H1 (cell line): ENCODE results near the gene TRIM58. TPM values are rescaled to one million over a fixed set of nuclear protein-coding genes. Genes with fewer than 3 reads are reported as not detected.

ENCODE experiments used
- CTCF ChIA-PET: fragments of 300-600 bp; sonication (Branson Sonifier 250); formaldehyde crosslinking; loops from one replicate; lab custom pipeline; 2021; ENCODE audit not compliant: partially characterized antibody; lab: Charles Lee
- POLR2A ChIA-PET: fragments of 300-600 bp; sonication (Branson Sonifier 250); formaldehyde crosslinking; loops from one replicate; lab custom pipeline; 2021; ENCODE audit warnings: inconsistent platforms; ENCODE audit not compliant: partially characterized antibody; lab: Charles Lee
- DNase-seq, 2 experiments: peaks; one replicate each; pipeline versions ENCODE4 v3.0.0 to v3.0.0-alpha.2; 2010 to 2022; ENCODE audit warnings: low spot score in 2 of 2, low read depth in 1 of 2, mixed read lengths in 1 of 2
- FAIRE-seq: peaks from 2 replicates; lab custom pipeline; 2011; peaks lifted over from hg19 to GRCh38; lab: Jason Lieb, UNC
- H2AFZ ChIP-seq: 2 replicates; pipeline ENCODE4 v1.8.1; 2012; ENCODE audit warnings: low read length, inconsistent platforms
- H2AK5ac ChIP-seq: 2 replicates; pipeline ENCODE4 v1.6.1; 2013; ENCODE audit warnings: low read depth, low read length
- H2BK120ac ChIP-seq: replicated peaks from 2 replicates; pipeline ENCODE3; 2013; ENCODE audit warnings: low read depth, low read length, inconsistent platforms
- H2BK12ac ChIP-seq: 2 replicates; pipeline ENCODE4 v1.6.1; 2013; ENCODE audit warnings: low read depth, low read length
- H2BK15ac ChIP-seq: 2 replicates; pipeline ENCODE4 v1.6.1; 2013; ENCODE audit warnings: low read length
- H2BK20ac ChIP-seq: 2 replicates; pipeline ENCODE4 v1.6.1; 2013; ENCODE audit warnings: low read length
- H2BK5ac ChIP-seq: 2 replicates; pipeline ENCODE4 v1.6.1; 2013; ENCODE audit warnings: low read depth, low read length
- H3K14ac ChIP-seq: 2 replicates; pipeline ENCODE4 v1.6.1; 2013; ENCODE audit warnings: inconsistent platforms; ENCODE audit not compliant: insufficient read length
- H3K18ac ChIP-seq: 2 replicates; pipeline ENCODE4 v1.6.1; 2013; ENCODE audit warnings: low read length; ENCODE audit errors: extremely low read depth
- H3K23ac ChIP-seq: 2 replicates; pipeline ENCODE4 v1.6.1; 2013; ENCODE audit warnings: inconsistent platforms; ENCODE audit not compliant: insufficient read length
- H3K23me2 ChIP-seq: 2 replicates; pipeline ENCODE4 v1.6.1; 2013; ENCODE audit warnings: low read depth, low read length
- H3K27ac ChIP-seq: 2 replicates; pipeline ENCODE4 v1.6.1; 2011; ENCODE audit warnings: low read depth, low read length, inconsistent platforms
- H3K27me3 ChIP-seq, 4 experiments: replicated peaks in 1 of 4; 1 replicate in 1 of 4; 2 replicates in 3 of 4; pipeline versions ENCODE4 v1.6.1 to v1.8.1; 2011 to 2013; ENCODE audit warnings: low read length in 3 of 4, mild to moderate bottlenecking in 3 of 4, inconsistent platforms in 2 of 4, mixed read lengths in 2 of 4, moderate library complexity in 1 of 4; ENCODE audit not compliant: control insufficient read depth in 3 of 4, insufficient read depth in 3 of 4; ENCODE audit errors: extremely low read depth in 1 of 4
- H3K36me3 ChIP-seq, 4 experiments: 2 replicates each; pipeline versions ENCODE4 v1.6.1 to v1.8.1; 2011 to 2013; ENCODE audit warnings: mild to moderate bottlenecking in 4 of 4, low read length in 3 of 4, moderate library complexity in 2 of 4, control low read depth in 1 of 4, inconsistent platforms in 1 of 4; ENCODE audit not compliant: insufficient read depth in 4 of 4, control insufficient read depth in 2 of 4
- H3K4ac ChIP-seq: replicated peaks from 2 replicates; pipeline ENCODE3; 2013; ENCODE audit warnings: low read length, low read depth, mixed read lengths, inconsistent platforms; ENCODE audit not compliant: insufficient read length
- H3K4me1 ChIP-seq, 4 experiments: replicated peaks in 1 of 4; 1 replicate in 1 of 4; 2 replicates in 3 of 4; pipeline versions ENCODE4 v1.6.1 to v1.8.1; 2011 to 2013; ENCODE audit warnings: low read length in 3 of 4, inconsistent platforms in 2 of 4, mixed read lengths in 1 of 4; ENCODE audit not compliant: insufficient read depth in 4 of 4, control insufficient read depth in 3 of 4
- H3K4me2 ChIP-seq, 2 experiments: 2 replicates each; pipeline versions ENCODE4 v1.6.1 to v1.8.1; 2011 to 2013; ENCODE audit warnings: low read depth in 2 of 2, low read length in 2 of 2, control low read depth in 1 of 2, inconsistent platforms in 1 of 2, mild to moderate bottlenecking in 1 of 2; ENCODE audit not compliant: insufficient read depth in 1 of 2
- H3K4me3 ChIP-seq, 4 experiments: fragments of 200-600, 300-600 bp in 1 of 4; sonication (generic), shearing (Covaris generic), sonication (Bioruptor Twin) in 1 of 4; 2 replicates each; pipeline versions ENCODE4 v1.5.1 to v1.8.1; 2011 to 2016; ENCODE audit warnings: low read length in 4 of 4, low read depth in 3 of 4, control low read depth in 2 of 4, inconsistent platforms in 2 of 4, mild to moderate bottlenecking in 2 of 4, mixed read lengths in 1 of 4, moderate library complexity in 1 of 4; ENCODE audit not compliant: insufficient read depth in 2 of 4; ENCODE audit errors: extremely low read depth in 1 of 4
- H3K56ac ChIP-seq: replicated peaks from 2 replicates; pipeline ENCODE3; 2013; ENCODE audit warnings: low read depth, mild to moderate bottlenecking, mixed read lengths, low read length, inconsistent platforms; ENCODE audit not compliant: insufficient read length
- H3K79me1 ChIP-seq: 2 replicates; pipeline ENCODE4 v1.6.1; 2013; ENCODE audit warnings: low read depth, low read length, control low read depth
- H3K79me2 ChIP-seq, 2 experiments: 2 replicates each; pipeline versions ENCODE4 v1.6.1 to v1.8.1; 2012 to 2013; ENCODE audit warnings: low read length in 2 of 2, mild to moderate bottlenecking in 2 of 2, inconsistent platforms in 1 of 2; ENCODE audit not compliant: insufficient read depth in 2 of 2, control insufficient read depth in 1 of 2
- H3K9ac ChIP-seq, 4 experiments: replicated peaks in 1 of 4; 1 replicate in 1 of 4; 2 replicates in 3 of 4; pipeline versions ENCODE4 v1.6.1 to v1.8.1; 2011 to 2013; ENCODE audit warnings: low read depth in 3 of 4, low read length in 3 of 4, control low read depth in 2 of 4, mild to moderate bottlenecking in 2 of 4, moderate library complexity in 2 of 4, inconsistent platforms in 1 of 4; ENCODE audit errors: extremely low read depth in 1 of 4
- H3K9me3 ChIP-seq, 2 experiments: 2 replicates each; pipeline versions ENCODE4 v1.6.1 to v1.8.1; 2012 to 2013; ENCODE audit warnings: mild to moderate bottlenecking in 2 of 2, moderate library complexity in 2 of 2, control low read depth in 1 of 2, inconsistent platforms in 1 of 2, low read depth in 1 of 2, low read length in 1 of 2, mixed read lengths in 1 of 2; ENCODE audit not compliant: insufficient read depth in 2 of 2
- H4K20me1 ChIP-seq, 2 experiments: replicated peaks in 1 of 2; 2 replicates each; pipeline versions ENCODE3 to v1.8.1; 2011 to 2013; ENCODE audit warnings: inconsistent platforms in 2 of 2, low read length in 2 of 2, mild to moderate bottlenecking in 1 of 2; ENCODE audit not compliant: insufficient read depth in 2 of 2, control insufficient read depth in 1 of 2
- H4K5ac ChIP-seq: 2 replicates; pipeline ENCODE4 v1.6.1; 2013; ENCODE audit warnings: low read length, low read depth, mixed read lengths, inconsistent platforms; ENCODE audit not compliant: insufficient read length
- H4K8ac ChIP-seq: 2 replicates; pipeline ENCODE4 v1.8.0; 2013; ENCODE audit warnings: mild to moderate bottlenecking, moderate library complexity, low read length, inconsistent platforms; ENCODE audit not compliant: insufficient read depth; ENCODE audit errors: extremely low read depth
- H4K91ac ChIP-seq: replicated peaks from 2 replicates; pipeline ENCODE3; 2013; ENCODE audit warnings: low read length, mixed read lengths, inconsistent platforms; ENCODE audit not compliant: insufficient read length
- SIX5 ChIP-seq: IDR thresholded peaks from 2 replicates; pipeline ENCODE4 v1.6.1; 2011; ENCODE audit warnings: mild to moderate bottlenecking, low read depth, low read length
- WGBS, 2 experiments: shearing (Covaris generic) in 1 of 2; methylation state at CpG; one replicate each; pipeline versions ENCODE4 v1.1.6 to v1.1.7; 2013 to 2015; ENCODE audit warnings: low lambda C conversion rate in 2 of 2, mixed read lengths in 2 of 2, inconsistent platforms in 1 of 2, low coverage in 1 of 2, missing lambda C conversion rate in 1 of 2; ENCODE audit not compliant: insufficient replicate concordance in 2 of 2, insufficient coverage in 1 of 2, insufficient read length in 1 of 2; ENCODE audit errors: extremely low coverage in 1 of 2, missing lambda C conversion rate in 1 of 2; 5-methylcytosine and 5-hydroxymethylcytosine counted together
- polyA plus RNA-seq, 7 experiments: library from polyadenylated mRNA; depleted of rRNA in 3 of 7; stranded (reverse) in 5 of 7; unstranded in 2 of 7; fragments of >200 nt in 5 of 7; fragments of 200-250 nt in 2 of 7; gene quantifications; 1 replicate in 5 of 7; 2 replicates in 1 of 7; 4 replicates in 1 of 7; pipeline versions ENCODE4 v1.2.1 to v1.2.3, GENCODE V29; 2011 to 2013; ENCODE audit warnings: missing spikeins in 2 of 7, mixed read lengths in 2 of 7
- total RNA-seq: library from RNA; stranded (reverse); fragmentation: NEBNext Ultra II Directional; extraction: Animal tissue kit (Norgen Biotek cat#: 25700); gene quantifications from 2 replicates; pipeline ENCODE4 v1.2.1, GENCODE V29; 2021

The TRIM58 gene
- total and polyA plus RNA-seq, 2 of the 8 experiments (the other 6 are each of a cell fraction or from before 2014, with no cell fraction given) = 2.8 TPM; not detected in 1

- FAIRE-seq = no peak
- H2BK15ac ChIP-seq = no peak overlapping the region
- no peak for TF ChIP-seq SIX5
These were observed 44.4 kb upstream of the TRIM58 start for GRCh38 chr1:247812637-247813036.

More at GRCh38 chr1:247812637-247813036, 44.4 kb upstream of the TRIM58 start:
- H4K8ac ChIP-seq = no peak overlapping the region
- H3K18ac ChIP-seq = no peak overlapping the region
- POLR2A ChIA-PET = no interaction called here
- no peak overlapping the region for H2AK5ac ChIP-seq
- no peaks in the 10 kb centered on the region for H4K20me1 ChIP-seq
- H2BK120ac ChIP-seq = no peak overlapping the region
- no peak overlapping the region for H3K4ac ChIP-seq
- no peak for DNase-seq
- no peak overlapping the region for H2BK12ac ChIP-seq
- no peak overlapping the region for H2BK5ac ChIP-seq
- 37% methylated on average over 2 of the region's 2 CpGs; no CpG with 5 or more reads in 1 of the 2 experiments for WGBS, 2 experiments
- CTCF ChIA-PET = no interaction called here
- H3K4me2 ChIP-seq = no peak overlapping the region
- no peaks in the 10 kb centered on the region for H3K23me2 ChIP-seq
- H3K27ac ChIP-seq = no peak overlapping the region
- H3K36me3 ChIP-seq = no peaks in the 10 kb centered on the region
- peaks cover 21 to 38% of the 10 kb centered on the region in 2 experiments for H3K9me3 ChIP-seq
- no peak overlapping the region for H3K9ac ChIP-seq
- no peak overlapping the region for H2BK20ac ChIP-seq
- H3K4me3 ChIP-seq = no peak overlapping the region
- H3K56ac ChIP-seq = no peak overlapping the region
- H3K79me1 ChIP-seq = no peaks in the 10 kb centered on the region
- no peak overlapping the region for H4K91ac ChIP-seq
- no peaks in the 10 kb centered on the region for H3K27me3 ChIP-seq
- no peak overlapping the region for H4K5ac ChIP-seq
- H3K23ac ChIP-seq = no peak overlapping the region
- H3K4me1 ChIP-seq = no peaks in the 10 kb centered on the region
- H3K14ac ChIP-seq = no peak overlapping the region
- H2AFZ ChIP-seq = no peak overlapping the region
- no peaks in the 10 kb centered on the region for H3K79me2 ChIP-seq
